HG03378 (cell line): ENCODE results near the gene ATP1A1.
A peak's percentile ranks its signal among the peaks of the same experiment; 100 is the strongest.

ENCODE experiments used
- ATAC-seq: cut with Tn5 transposase; IDR thresholded peaks from one replicate; pipeline ENCODE4 v1.9.1; 2021; ENCODE audit warnings: mild to moderate bottlenecking, moderate library complexity; ENCODE audit not compliant: unreplicated experiment

ATP1A1 gene

DNA sequence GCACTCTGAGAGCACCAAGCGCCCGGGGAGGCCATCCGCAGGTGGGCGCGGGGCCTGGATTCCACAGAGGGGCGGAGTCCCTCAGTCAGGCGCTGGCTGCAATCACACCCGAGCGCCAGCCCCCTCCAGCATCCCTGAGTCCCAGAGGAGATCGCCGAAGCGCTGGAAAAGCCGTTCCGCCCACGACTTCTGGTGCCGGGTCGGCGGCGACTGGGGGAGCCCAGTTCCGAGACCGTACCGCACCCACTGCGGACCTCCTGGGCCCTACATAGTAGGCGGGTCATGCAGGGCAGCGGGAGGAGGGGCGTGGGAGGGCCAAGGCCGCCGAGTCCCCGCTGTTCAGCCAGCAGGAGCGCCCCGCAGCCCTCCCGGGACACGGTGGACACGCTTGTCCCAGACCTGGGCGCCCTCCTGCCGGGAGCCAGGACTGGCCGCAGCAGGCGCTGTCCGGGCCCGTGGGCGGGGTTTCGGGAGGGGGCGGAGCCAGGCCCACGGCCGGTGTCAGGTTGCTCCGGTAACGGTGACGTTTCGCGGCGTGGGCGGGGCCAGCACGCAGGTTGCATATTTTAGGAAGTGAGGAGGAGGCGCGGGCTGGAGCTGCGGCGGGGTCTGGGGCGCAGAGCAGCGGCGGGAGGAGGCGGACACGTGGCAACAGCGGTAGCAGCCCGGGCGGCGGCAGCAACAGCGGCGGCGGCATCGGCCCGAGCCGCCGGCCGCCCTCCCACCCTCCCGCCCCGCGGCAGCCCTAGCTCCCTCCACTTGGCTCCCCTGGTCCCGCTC lies at the start of gene ATP1A1:
Gene ATP1A1 (plus strand): TSS at position 594 of the 780 bp plus-strand sequence. CDS start 268 bp downstream, outside the sequence.
- ATAC-seq, result peak; percentile 58

DNA sequence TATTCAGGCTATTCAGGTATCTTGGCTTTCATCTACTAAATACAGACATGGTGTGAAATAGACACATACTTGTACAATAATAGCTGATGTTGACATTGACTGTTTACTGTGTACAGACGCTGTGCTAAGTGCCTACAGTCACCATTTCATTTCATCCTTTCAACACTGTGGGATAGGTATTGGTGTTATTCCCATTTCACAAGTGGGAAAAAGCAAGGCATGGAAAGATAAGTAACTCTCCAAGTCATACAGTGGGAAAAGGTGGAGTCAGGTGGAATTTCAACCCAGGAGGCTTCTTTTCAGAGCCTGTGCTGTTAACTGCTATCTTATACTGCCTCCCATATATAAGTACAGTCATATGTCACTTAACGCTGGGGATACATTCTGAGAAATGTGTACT lies 49.6 kb upstream of the ATP1A1 start:
- ATAC-seq, result no peak

- ATAC-seq, result no peak
These were observed 48.6 kb upstream of the ATP1A1 start for GRCh38 chr1:116324411-116324810.

- no peak for ATAC-seq
These were observed 47.9 kb upstream of the ATP1A1 start for GRCh38 chr1:116325104-116325503.

DNA sequence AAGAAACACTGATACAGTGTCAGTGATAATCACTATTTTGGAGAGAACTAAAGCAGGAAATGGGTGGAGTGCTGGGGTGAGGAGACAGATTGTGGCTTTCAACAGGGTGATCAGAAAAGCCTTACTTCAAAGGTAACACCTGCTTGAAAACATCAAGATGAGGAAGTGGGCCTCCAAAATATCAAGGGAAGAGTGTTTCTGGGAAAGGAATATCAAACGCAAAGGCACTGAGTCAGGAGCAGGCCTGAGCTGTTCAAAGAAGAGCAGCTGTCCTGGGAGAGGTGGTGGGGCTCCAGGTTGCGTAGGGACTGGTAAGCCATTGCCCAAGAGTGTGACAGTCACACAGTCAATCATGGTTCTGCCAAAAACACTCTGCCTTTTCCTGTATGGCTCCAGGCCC lies 47.1 kb upstream of the ATP1A1 start:
- ATAC-seq, result no peak

DNA sequence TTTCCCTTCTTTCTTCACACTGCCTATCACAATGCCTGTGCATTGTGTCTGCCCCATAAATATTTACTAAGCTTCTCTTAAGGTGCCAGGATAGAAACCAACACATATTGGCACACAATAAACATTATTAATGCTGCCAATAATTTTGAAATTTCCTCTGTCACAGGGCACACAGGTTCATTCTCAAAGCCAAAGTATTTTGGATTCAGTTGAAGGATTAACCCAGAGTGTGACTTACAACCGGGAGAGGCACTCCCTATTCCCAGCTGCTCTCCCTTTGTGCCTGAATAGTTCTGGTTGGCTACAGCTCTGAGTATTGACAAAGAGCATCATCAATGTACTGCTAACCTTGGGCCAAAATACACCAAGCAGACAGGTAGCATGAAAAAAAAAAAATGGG lies 46.6 kb upstream of the ATP1A1 start:
- no peak for ATAC-seq

DNA sequence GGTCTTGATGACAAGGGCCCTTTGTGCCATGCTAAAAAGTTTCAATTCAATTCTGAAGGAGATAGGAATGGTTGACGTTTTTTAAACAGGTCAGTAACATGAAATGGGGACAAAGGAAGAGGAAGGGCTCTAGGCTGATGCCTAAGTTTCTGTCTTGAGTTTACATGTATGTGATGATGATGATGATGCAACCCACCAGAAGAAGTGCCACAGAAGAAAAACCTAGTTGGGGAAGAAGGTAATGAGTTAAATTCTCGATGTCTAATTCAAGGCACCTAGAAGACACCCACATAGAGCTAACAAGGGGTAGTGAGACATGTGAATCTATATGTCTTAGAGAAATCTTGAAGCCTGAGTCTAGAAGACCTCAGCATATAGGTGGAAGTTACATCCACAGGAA lies 44.4 kb upstream of the ATP1A1 start:
- no peak for ATAC-seq

- ATAC-seq, result no peak
These were observed 43.3 kb upstream of the ATP1A1 start for GRCh38 chr1:116329524-116330341.

DNA sequence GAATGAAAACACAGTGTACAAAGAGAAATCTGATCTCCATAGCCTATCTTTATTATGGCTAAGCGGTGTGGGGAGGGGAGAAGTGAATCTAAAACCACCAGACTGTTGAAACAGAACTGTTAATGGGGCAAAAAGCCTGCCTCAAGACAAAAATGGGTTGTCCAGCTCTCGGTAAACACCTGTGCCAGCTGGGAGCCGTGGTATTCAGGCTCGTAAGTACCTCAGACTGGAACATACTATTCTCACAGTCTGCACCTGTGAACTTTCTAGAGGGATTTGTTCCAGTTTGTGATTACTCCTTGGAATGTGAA lies 42.7 kb upstream of the ATP1A1 start:
- no peak for ATAC-seq

DNA sequence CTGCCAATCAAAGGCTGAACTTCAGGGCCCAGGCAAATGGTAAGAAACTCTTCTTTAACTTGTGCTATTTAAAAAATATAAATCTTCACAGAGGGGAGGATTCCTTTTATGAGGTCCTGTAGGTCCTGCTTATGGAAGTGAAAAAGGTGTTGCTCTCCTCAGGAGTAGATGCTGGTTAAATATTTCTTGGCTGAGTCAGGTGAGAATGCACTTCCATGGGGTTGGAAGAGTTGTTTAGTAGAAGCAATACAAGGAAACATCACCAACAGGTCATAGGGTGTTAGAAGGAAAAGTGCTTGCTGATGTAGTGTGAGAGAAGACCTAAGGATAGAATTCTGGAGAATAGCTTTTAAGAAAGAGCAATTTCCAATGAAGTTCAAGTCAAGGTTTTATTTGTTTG lies 42.2 kb upstream of the ATP1A1 start:
- ATAC-seq, result no peak

DNA sequence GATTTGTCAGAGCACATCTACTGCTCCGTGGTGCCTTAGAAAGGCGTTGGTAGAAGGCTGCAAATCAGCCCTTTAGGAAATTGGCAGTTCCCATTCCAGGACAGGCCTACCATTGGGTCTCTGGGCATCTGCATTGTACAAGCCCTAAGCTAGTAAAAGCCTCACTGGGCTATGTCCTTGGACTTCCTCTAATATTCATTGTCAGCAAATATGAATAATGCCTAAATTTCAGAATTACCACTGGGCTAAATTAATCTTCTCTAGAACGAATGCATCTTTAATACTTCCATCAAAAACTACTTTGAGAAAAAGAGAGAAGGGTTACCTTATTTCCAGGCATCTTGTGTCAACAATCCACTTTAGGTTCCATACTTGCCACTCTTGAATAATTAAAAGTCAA lies 41.5 kb upstream of the ATP1A1 start:
- ATAC-seq, result no peak

GRCh38 chr1:116332451-116332850 lies 40.6 kb upstream of the ATP1A1 start:
- no peak for ATAC-seq

- no peak for ATAC-seq
These were observed 39.7 kb upstream of the ATP1A1 start for GRCh38 chr1:116333171-116334014.

GRCh38 chr1:116334015-116334547 lies 39.0 kb upstream of the ATP1A1 start:
- no peak for ATAC-seq

- no peak for ATAC-seq
These were observed 38.0 kb upstream of the ATP1A1 start for GRCh38 chr1:116334868-116335635.

- no peak for ATAC-seq
These were observed 37.0 kb upstream of the ATP1A1 start for GRCh38 chr1:116335850-116336624.

- ATAC-seq, result no peak
These were observed 35.6 kb upstream of the ATP1A1 start for GRCh38 chr1:116337398-116337797.

DNA sequence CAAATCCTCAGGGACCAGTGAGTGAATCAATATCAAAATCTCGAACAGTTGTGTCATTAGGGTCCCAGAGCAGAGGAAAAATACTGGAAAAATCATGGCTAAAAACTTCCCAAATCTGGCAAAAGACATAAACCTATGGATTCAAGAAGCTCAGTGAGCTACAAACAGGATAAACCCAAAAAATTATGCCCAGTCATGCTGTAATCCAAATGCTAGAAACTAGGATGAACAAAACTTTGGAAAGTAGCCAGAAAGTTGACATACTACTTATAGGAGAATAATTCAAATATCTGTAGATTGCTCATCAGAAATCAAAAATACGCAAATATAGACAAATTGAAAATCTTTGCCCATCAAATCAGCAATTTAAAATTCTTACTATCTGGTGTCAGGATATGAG lies 34.6 kb upstream of the ATP1A1 start:
- ATAC-seq, result no peak

GRCh38 chr1:116340506-116341231 lies 32.4 kb upstream of the ATP1A1 start:
- no peak for ATAC-seq
